ENCODE measurements around the gene GRIK3. TPM values are rescaled to one million over a fixed set of nuclear protein-coding genes. Genes with fewer than 3 reads are reported as not detected.
A peak's percentile ranks its signal among the peaks of the same experiment; 100 is the strongest.

GRIK3 gene
- total and polyA plus RNA-seq, 11 donors, result 0.06 to 1.6 (median 0.29) TPM

DNA sequence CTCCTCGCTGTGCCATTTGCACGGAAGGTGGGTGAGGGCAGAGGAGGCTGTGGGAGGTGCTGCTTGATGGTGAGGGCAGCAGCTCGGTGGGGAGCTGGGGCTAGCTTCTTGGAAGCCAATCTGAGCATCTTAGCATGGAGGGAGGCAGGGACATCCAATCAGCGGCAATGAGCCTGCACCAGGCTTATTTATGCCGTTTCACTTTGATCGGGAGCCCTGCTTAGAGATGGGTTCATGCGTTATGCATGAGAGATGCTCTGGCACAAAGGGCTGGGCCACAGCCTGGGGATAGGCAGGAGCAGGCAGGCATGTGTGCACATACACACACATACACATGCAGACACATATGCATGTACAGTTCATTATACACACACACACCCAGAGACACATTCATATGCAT lies 220.2 kb downstream of the GRIK3 start:
- H3K27ac ChIP-seq, result no peak overlapping the region
- H3K27me3 ChIP-seq, result peaks cover 0 to 35% (median 5%) of the 10 kb centered on the region in 9 donors
- 76 to 85% (median 83%) methylated on average over 7 of the region's 7 CpGs for WGBS, 4 donors
- DNase-seq (no peak), ATAC-seq (no peak)
- intact Hi-C loops (cut with DNase I), result no loop called here
- no peaks in the 10 kb centered on the region for H3K4me1 ChIP-seq
- TF ChIP-seq POLR2A (IDR thresholded peaks at IDR 0.05), result no peak
- TF ChIP-seq CTCF (IDR thresholded peaks at IDR 0.05), result no peak
- no peak overlapping the region for H3K4me3 ChIP-seq
- no peaks in the 10 kb centered on the region for H3K9me3 ChIP-seq
- no peaks in the 10 kb centered on the region for H3K36me3 ChIP-seq

GRCh38 chr1:36807262-36807661 lies 227.1 kb downstream of the GRIK3 start:
- Histone ChIP-seq H3K4me3 (no peak overlapping the region), H3K36me3 (no peaks in the 10 kb centered on the region), H3K4me1 (no peaks in the 10 kb centered on the region), H3K27ac (no peak overlapping the region), H3K27me3 (peaks cover 0 to 15% (median 0%) of the 10 kb centered on the region in 9 donors), H3K9me3 (no peaks in the 10 kb centered on the region)
- TF ChIP-seq CTCF (IDR thresholded peaks at IDR 0.05) (no peak), POLR2A (IDR thresholded peaks at IDR 0.05) (no peak)
- ATAC-seq (peak; percentile 26 to 60 (median 38)), DNase-seq (peak in 1 of 5 donors; percentile 31)
- intact Hi-C loops (cut with DNase I), result no loop called here
- 20 to 69% (median 59%) methylated on average over 1 to 4 of the region's 4 CpGs for WGBS, 4 donors

DNA sequence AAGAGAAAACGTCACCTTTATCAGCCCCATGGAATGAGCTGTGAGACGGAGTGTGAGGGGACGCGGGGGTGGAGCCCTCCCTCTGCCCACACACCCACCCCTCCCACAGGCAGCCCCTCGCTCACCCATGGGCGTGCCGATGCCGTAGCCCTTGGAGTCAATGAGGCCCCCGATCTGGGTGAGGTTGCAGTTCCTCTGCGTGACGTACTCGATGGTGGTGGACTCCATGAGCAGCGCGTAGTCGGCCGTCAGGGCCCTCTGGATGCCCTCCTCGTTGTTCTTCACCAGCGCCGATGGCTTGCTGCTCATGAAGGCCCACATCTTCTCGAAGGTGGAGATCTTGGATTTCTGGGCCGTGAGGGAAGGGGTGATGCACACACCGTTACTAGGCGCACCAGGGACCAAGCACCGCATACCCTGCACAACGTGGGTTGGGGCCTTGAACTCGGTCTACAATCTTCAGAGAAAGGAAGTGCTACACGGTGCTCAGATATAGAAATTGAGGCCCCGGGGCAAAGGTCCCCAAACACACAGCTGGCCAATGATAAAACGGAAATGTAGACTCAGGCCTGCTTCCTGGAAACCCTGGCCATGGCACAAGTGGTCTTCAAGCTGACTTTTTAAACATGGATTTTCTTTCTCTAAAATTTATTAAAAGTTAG lies 228.2 kb downstream of the GRIK3 start:
- TF ChIP-seq POLR2A (IDR thresholded peaks at IDR 0.05), result no peak
- TF ChIP-seq CTCF (IDR thresholded peaks at IDR 0.05), result no peak
- DNase-seq, result no peak
- H3K27me3 ChIP-seq, result peaks cover 0 to 18% (median 0%) of the 10 kb centered on the region in 9 donors
- 63 to 74% (median 70%) methylated on average over 29 of the region's 29 CpGs for WGBS, 4 donors
- intact Hi-C loops (cut with DNase I), result no loop called here
- no peak for ATAC-seq
- no peaks in the 10 kb centered on the region for H3K36me3 ChIP-seq
- no peaks in the 10 kb centered on the region for H3K4me1 ChIP-seq
- H3K9me3 ChIP-seq, result no peaks in the 10 kb centered on the region
- H3K27ac ChIP-seq, result no peak overlapping the region
- no peak overlapping the region for H3K4me3 ChIP-seq

DNA sequence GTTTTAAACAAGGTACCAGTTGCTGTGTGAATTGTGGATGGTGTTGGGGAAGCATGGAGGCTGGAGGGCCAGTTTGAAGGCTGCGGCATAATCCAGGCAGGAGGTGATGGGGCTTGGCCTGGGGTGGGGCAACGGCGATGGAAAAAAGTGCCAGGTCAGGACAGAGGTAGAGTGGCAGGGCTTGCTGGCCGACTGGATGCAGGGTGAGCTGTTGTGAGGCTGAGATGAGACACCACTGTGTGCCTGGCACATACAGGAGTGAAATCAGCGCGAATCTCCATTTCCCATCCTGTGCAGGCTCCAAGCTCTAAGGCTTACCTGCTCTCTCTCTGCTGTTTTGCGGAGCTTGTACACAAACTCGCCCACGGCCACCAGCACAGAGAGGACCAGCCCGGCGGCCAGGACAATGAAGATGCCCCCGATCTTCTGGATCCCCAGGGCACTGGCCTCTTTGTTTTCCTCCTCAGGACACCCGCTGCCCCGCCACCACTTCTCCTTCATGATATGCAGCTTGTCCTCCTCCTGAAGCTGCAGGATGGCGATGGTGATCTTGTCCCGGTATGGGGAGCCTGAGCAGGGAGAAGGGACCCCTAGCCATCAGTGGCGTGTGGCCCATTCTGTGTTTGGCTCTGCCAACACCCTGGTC lies 229.5 kb downstream of the GRIK3 start:
- WGBS, 4 donors, result 81 to 89% (median 85%) methylated on average over 17 of the region's 17 CpGs
- no peak overlapping the region for H3K4me3 ChIP-seq
- H3K27me3 ChIP-seq, result peaks cover 0 to 18% (median 0%) of the 10 kb centered on the region in 9 donors
- no peaks in the 10 kb centered on the region for H3K4me1 ChIP-seq
- no peaks in the 10 kb centered on the region for H3K36me3 ChIP-seq
- intact Hi-C loops (cut with DNase I), result no loop called here
- H3K9me3 ChIP-seq, result no peaks in the 10 kb centered on the region
- no peak overlapping the region for H3K27ac ChIP-seq
- ATAC-seq (no peak), DNase-seq (no peak)
- TF ChIP-seq CTCF (IDR thresholded peaks at IDR 0.05), result no peak
- TF ChIP-seq POLR2A (IDR thresholded peaks at IDR 0.05), result no peak
